Measurements from ENCODE around the gene ECE2. TPM values are rescaled to one million over a fixed set of nuclear protein-coding genes. Genes with fewer than 3 reads are reported as not detected.

Gene ECE2
- total and polyA plus RNA-seq, 10 of the 15 experiments (the other 5 are each of a cell fraction or from before 2014, with no cell fraction given) = not detected

DNA sequence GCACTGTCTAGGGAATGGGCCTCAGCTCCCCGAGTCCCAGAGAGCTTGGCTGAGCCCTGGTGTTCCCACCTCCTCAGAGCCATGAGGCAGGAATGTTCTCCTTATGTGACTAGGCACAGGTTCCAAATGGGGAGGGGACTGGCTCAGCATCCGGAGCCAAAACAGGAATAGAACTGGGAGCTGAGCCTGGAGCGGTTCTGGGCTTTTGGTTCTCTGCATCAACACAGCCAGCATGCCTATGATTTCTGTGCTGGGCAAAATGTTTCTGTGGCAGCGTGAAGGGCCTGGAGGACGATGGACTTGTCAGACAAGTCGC lies 61.5 kb downstream of the ECE2 start, which contains the start of gene FAM131A:
TSS of gene FAM131A (plus strand) at position 202 of the 316 bp plus-strand sequence. CDS start at position 233, 31 bp downstream.
- H3K27ac ChIP-seq (ENCODE audit: control insufficient read depth, insufficient read depth) = no peak within 1 kb of the TSS; the same call in 1 of the 2 replicates
- ChIA-PET POLR2A (interaction anchor here (0.8 kb wide), 1 partner anchor 38 kb away, joined by 3 read pairs; no protein-coding TSS in a partner anchor), CTCF (interaction anchor here (1.2 kb wide), 1 partner anchor 18 kb away, joined by 6 read pairs; no protein-coding TSS in a partner anchor), RAD21 (ENCODE audit: unreplicated experiment) (no interaction called here), SMC1A (ENCODE audit: uncharacterized antibody, unreplicated experiment) (no interaction called here)
- peaks cover 2% of the 10 kb centered on the region for H4K20me1 ChIP-seq (ENCODE audit: control insufficient read depth, insufficient read depth)
- peak within 1 kb of the TSS; percentile 94 for H3K4me2 ChIP-seq (ENCODE audit: control insufficient read depth, insufficient read depth)
- BruUV-seq (replicated peaks) = no TSS peak
- DNase-seq (ENCODE audit: low read depth, low spot score) (no peak), ATAC-seq (no peak), FAIRE-seq (no peak)
- H3K4me3 ChIP-seq = peak within 1 kb of the TSS; percentile 80
- intact Hi-C loops (cut with micrococcal nuclease; ENCODE audit: unreplicated experiment) (no loop called here), in situ Hi-C loops (cut with MboI) (no loop called here)
- peak within 1 kb of the TSS; percentile 45; the same call in 1 of the 2 replicates for H3K9ac ChIP-seq (ENCODE audit: control insufficient read depth, insufficient read depth, low read length)
- 76% methylated on average over 6 of the region's 6 CpGs for WGBS (ENCODE audit: insufficient coverage, insufficient replicate concordance, low lambda C conversion rate, missing lambda C conversion rate)
- peaks cover 9 to 15% of the 10 kb centered on the region in 2 experiments for H3K36me3 ChIP-seq (ENCODE audit: control insufficient read depth in 2 of 2, insufficient read depth in 2 of 2, low read length in 1 of 2)
- peak within 1 kb of the TSS; percentile 19 for H2AFZ ChIP-seq (ENCODE audit: control insufficient read depth, low read depth, low read length)
- H3K79me2 ChIP-seq (ENCODE audit: control insufficient read depth, insufficient read depth, low read length) = no peaks in the 10 kb centered on the region
- peaks cover 11% of the 10 kb centered on the region for H3K4me1 ChIP-seq (ENCODE audit: control insufficient read depth, insufficient read depth, low read length)
- H3K9me3 ChIP-seq (replicated peaks; ENCODE audit: control insufficient read depth, insufficient read depth, low read length) = no peaks in the 10 kb centered on the region
- H3K27me3 ChIP-seq (replicated peaks in 1 of 2; ENCODE audit: control insufficient read depth in 2 of 2, insufficient read depth in 2 of 2, low read length in 1 of 2) = no peaks in the 10 kb centered on the region
- TF ChIP-seq IRF4 (IDR thresholded peaks at IDR 0.05; ENCODE audit: low read depth, low read length) (no peak), MXI1 (IDR thresholded peaks at IDR 0.05; ENCODE audit: low read depth, low read length) (no peak), GABPA (IDR thresholded peaks at IDR 0.05; ENCODE audit: low read depth) (no peak), JUNB (IDR thresholded peaks at IDR 0.05) (no peak), CEBPB (IDR thresholded peaks at IDR 0.05; ENCODE audit: borderline replicate concordance in 1 of 2, low read depth in 2 of 2, low read length in 2 of 2) (no peak), SIX5 (IDR thresholded peaks at IDR 0.05; ENCODE audit: low read depth, low read length, severe bottlenecking) (no peak), CBFB (IDR thresholded peaks at IDR 0.05; ENCODE audit: low read depth) (no peak), EP300 (IDR thresholded peaks at IDR 0.05; ENCODE audit: borderline replicate concordance in 1 of 2, control insufficient read depth in 1 of 2, low read depth in 2 of 2, low read length in 2 of 2) (no peak), ESRRA (IDR thresholded peaks at IDR 0.05; ENCODE audit: low read length) (no peak), FOS (IDR thresholded peaks at IDR 0.05; ENCODE audit: borderline replicate concordance, extremely low read depth, insufficient read length) (no peak), MTA3 (IDR thresholded peaks at IDR 0.05; ENCODE audit: borderline replicate concordance, low read length) (no peak), CBX5 (IDR thresholded peaks at IDR 0.05; ENCODE audit: low read depth) (no peak), HCFC1 (IDR thresholded peaks at IDR 0.05; ENCODE audit: low read length) (no peak), PAX8 (IDR thresholded peaks at IDR 0.05) (no peak)
- TF ChIP-seq, protein P1, sequence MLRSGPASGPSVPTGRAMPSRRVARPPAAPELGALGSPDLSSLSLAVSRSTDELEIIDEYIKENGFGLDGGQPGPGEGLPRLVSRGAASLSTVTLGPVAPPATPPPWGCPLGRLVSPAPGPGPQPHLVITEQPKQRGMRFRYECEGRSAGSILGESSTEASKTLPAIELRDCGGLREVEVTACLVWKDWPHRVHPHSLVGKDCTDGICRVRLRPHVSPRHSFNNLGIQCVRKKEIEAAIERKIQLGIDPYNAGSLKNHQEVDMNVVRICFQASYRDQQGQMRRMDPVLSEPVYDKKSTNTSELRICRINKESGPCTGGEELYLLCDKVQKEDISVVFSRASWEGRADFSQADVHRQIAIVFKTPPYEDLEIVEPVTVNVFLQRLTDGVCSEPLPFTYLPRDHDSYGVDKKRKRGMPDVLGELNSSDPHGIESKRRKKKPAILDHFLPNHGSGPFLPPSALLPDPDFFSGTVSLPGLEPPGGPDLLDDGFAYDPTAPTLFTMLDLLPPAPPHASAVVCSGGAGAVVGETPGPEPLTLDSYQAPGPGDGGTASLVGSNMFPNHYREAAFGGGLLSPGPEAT (IDR thresholded peaks at IDR 0.05; ENCODE audit: low read depth) = no peak
- TF ChIP-seq, protein P2, sequence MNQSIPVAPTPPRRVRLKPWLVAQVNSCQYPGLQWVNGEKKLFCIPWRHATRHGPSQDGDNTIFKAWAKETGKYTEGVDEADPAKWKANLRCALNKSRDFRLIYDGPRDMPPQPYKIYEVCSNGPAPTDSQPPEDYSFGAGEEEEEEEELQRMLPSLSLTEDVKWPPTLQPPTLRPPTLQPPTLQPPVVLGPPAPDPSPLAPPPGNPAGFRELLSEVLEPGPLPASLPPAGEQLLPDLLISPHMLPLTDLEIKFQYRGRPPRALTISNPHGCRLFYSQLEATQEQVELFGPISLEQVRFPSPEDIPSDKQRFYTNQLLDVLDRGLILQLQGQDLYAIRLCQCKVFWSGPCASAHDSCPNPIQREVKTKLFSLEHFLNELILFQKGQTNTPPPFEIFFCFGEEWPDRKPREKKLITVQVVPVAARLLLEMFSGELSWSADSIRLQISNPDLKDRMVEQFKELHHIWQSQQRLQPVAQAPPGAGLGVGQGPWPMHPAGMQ (IDR thresholded peaks at IDR 0.05; ENCODE audit: borderline replicate concordance) = no peak
- TF ChIP-seq, protein P3, sequence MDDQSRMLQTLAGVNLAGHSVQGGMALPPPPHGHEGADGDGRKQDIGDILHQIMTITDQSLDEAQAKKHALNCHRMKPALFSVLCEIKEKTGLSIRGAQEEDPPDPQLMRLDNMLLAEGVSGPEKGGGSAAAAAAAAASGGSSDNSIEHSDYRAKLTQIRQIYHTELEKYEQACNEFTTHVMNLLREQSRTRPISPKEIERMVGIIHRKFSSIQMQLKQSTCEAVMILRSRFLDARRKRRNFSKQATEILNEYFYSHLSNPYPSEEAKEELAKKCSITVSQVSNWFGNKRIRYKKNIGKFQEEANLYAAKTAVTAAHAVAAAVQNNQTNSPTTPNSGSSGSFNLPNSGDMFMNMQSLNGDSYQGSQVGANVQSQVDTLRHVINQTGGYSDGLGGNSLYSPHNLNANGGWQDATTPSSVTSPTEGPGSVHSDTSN (IDR thresholded peaks at IDR 0.05; ENCODE audit: insufficient replicate concordance, low read depth, low read length) = no peak
- TF ChIP-seq, protein P4, sequence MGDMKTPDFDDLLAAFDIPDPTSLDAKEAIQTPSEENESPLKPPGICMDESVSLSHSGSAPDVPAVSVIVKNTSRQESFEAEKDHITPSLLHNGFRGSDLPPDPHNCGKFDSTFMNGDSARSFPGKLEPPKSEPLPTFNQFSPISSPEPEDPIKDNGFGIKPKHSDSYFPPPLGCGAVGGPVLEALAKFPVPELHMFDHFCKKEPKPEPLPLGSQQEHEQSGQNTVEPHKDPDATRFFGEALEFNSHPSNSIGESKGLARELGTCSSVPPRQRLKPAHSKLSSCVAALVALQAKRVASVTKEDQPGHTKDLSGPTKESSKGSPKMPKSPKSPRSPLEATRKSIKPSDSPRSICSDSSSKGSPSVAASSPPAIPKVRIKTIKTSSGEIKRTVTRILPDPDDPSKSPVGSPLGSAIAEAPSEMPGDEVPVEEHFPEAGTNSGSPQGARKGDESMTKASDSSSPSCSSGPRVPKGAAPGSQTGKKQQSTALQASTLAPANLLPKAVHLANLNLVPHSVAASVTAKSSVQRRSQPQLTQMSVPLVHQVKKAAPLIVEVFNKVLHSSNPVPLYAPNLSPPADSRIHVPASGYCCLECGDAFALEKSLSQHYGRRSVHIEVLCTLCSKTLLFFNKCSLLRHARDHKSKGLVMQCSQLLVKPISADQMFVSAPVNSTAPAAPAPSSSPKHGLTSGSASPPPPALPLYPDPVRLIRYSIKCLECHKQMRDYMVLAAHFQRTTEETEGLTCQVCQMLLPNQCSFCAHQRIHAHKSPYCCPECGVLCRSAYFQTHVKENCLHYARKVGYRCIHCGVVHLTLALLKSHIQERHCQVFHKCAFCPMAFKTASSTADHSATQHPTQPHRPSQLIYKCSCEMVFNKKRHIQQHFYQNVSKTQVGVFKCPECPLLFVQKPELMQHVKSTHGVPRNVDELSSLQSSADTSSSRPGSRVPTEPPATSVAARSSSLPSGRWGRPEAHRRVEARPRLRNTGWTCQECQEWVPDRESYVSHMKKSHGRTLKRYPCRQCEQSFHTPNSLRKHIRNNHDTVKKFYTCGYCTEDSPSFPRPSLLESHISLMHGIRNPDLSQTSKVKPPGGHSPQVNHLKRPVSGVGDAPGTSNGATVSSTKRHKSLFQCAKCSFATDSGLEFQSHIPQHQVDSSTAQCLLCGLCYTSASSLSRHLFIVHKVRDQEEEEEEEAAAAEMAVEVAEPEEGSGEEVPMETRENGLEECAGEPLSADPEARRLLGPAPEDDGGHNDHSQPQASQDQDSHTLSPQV (IDR thresholded peaks at IDR 0.05) = no peak
